SK-N-SH (cell line): Measurements from ENCODE around the gene FAF2. TPM values are rescaled to one million over a fixed set of nuclear protein-coding genes. Genes with fewer than 3 reads are reported as not detected.

Experiments
- CTCF ChIA-PET: fragments of 300-600, 350-600 bp; formaldehyde crosslinking; extraction: SDS; loops from one replicate; lab custom pipeline; 2021; lab: Yijun Ruan, JAX
- POLR2A ChIA-PET: fragments of 350-600 bp; sonication (Branson Sonifier 250); formaldehyde crosslinking; extraction: SDS; loops from one replicate; lab custom pipeline; 2020; ENCODE audit warnings: antibody characterized with exemption, inconsistent platforms; lab: Yijun Ruan, JAX
- DNase-seq: peaks from one replicate; pipeline ENCODE4 v3.0.0; 2012
- H2AFZ ChIP-seq: fragments of 200-600 bp; sonication (generic); 2 replicates; pipeline ENCODE4 v1.8.1; 2016; ENCODE audit warnings: antibody characterized with exemption, mild to moderate bottlenecking, low read depth
- H3F3A ChIP-seq: fragments of 200-600 bp; sonication (generic); replicated peaks from 2 replicates; pipeline ENCODE3; 2016; ENCODE audit warnings: antibody characterized with exemption, mild to moderate bottlenecking; ENCODE audit not compliant: insufficient read depth
- H3K27ac ChIP-seq, 2 experiments: fragments of 200-500 bp in 1 of 2; fragments of 200-600 bp in 1 of 2; sonication (Bioruptor generic) in 1 of 2; sonication (generic), shearing (Covaris generic) in 1 of 2; 2 replicates each; pipeline versions ENCODE4 v1.5.1 to v1.6.1; 2014 to 2016; ENCODE audit warnings: low read depth in 2 of 2, inconsistent platforms in 1 of 2, low read length in 1 of 2, mild to moderate bottlenecking in 1 of 2, mixed read lengths in 1 of 2
- H3K27me3 ChIP-seq: fragments of 200-600 bp; sonication (generic), shearing (Covaris generic); 2 replicates; pipeline ENCODE4 v1.6.1; 2016; ENCODE audit warnings: mixed run types; ENCODE audit not compliant: insufficient read depth
- H3K36me3 ChIP-seq, 2 experiments: fragments of 200-500 bp in 1 of 2; fragments of 200-600 bp in 1 of 2; sonication (Bioruptor generic) in 1 of 2; sonication (generic) in 1 of 2; replicated peaks in 1 of 2; 2 replicates each; pipeline versions ENCODE3 to v1.5.1; 2014 to 2016; ENCODE audit warnings: low read length in 1 of 2, mild to moderate bottlenecking in 1 of 2; ENCODE audit not compliant: insufficient read depth in 2 of 2, control insufficient read depth in 1 of 2
- H3K4me1 ChIP-seq, 2 experiments: fragments of 200-500 bp in 1 of 2; fragments of 200-600 bp in 1 of 2; sonication (Bioruptor generic) in 1 of 2; sonication (generic), shearing (Covaris generic) in 1 of 2; 2 replicates each; pipeline versions ENCODE4 v1.5.1 to v1.6.1; 2014 to 2016; ENCODE audit warnings: low read depth in 1 of 2, low read length in 1 of 2, mixed run types in 1 of 2; ENCODE audit not compliant: insufficient read depth in 2 of 2, control insufficient read depth in 1 of 2
- H3K4me2 ChIP-seq: fragments of 200-600 bp; sonication (generic), shearing (Covaris generic); 2 replicates; pipeline ENCODE4 v1.6.1; 2017; ENCODE audit warnings: mixed run types
- H3K4me3 ChIP-seq, 2 experiments: fragments of 200-500 bp in 1 of 2; fragments of 200-600 bp in 1 of 2; sonication (Bioruptor generic) in 1 of 2; sonication (generic), shearing (Covaris generic) in 1 of 2; 2 replicates each; pipeline versions ENCODE4 v1.5.1 to v1.8.1; 2014 to 2016; ENCODE audit warnings: low read depth in 2 of 2, inconsistent platforms in 1 of 2, low read length in 1 of 2, mild to moderate bottlenecking in 1 of 2, mixed read lengths in 1 of 2, moderate library complexity in 1 of 2
- H3K79me2 ChIP-seq: fragments of 200-600 bp; sonication (generic); 2 replicates; pipeline ENCODE4 v1.8.1; 2017; ENCODE audit warnings: mild to moderate bottlenecking; ENCODE audit not compliant: insufficient read depth
- H3K9ac ChIP-seq: fragments of 200-600 bp; sonication (generic); 2 replicates; pipeline ENCODE4 v1.6.1; 2017; ENCODE audit warnings: mixed run types
- H3K9me2 ChIP-seq: fragments of 200-600 bp; sonication (generic); 2 replicates; pipeline ENCODE4 v1.6.1; 2017; ENCODE audit warnings: mixed run types
- H3K9me3 ChIP-seq: fragments of 200-600 bp; sonication (generic); 2 replicates; pipeline ENCODE4 v1.6.1; 2017; ENCODE audit warnings: mixed run types, mild to moderate bottlenecking, moderate library complexity
- H4K20me1 ChIP-seq: fragments of 200-600 bp; sonication (generic); 2 replicates; pipeline ENCODE4 v1.6.1; 2017; ENCODE audit warnings: mild to moderate bottlenecking, mixed run types; ENCODE audit not compliant: insufficient read depth
- CHD2 ChIP-seq: fragments of 150-350 bp; IDR thresholded peaks from 2 replicates; pipeline ENCODE4 v1.6.1; 2018; ENCODE audit warnings: low read length; ENCODE audit not compliant: partially characterized antibody
- EP300 ChIP-seq, 2 experiments: IDR thresholded peaks; 2 replicates each; pipeline versions ENCODE4 v1.4.0 to v1.6.1; 2012; ENCODE audit warnings: borderline replicate concordance in 1 of 2, low read depth in 1 of 2, low read length in 1 of 2
- EZH2phosphoT487 ChIP-seq: fragments of 200-600 bp; sonication (generic); IDR thresholded peaks from 2 replicates; pipeline ENCODE4 v1.6.1; 2017; ENCODE audit warnings: low read depth, mixed run types, mild to moderate bottlenecking, antibody characterized with exemption, moderate library complexity, borderline replicate concordance
- FOSL2 ChIP-seq: IDR thresholded peaks from 2 replicates; pipeline ENCODE4 v1.4.0; 2012; ENCODE audit warnings: low read depth, mild to moderate bottlenecking, moderate library complexity, borderline replicate concordance
- GATA2 ChIP-seq: sonication (generic); formaldehyde crosslinking; IDR thresholded peaks from 2 replicates; pipeline ENCODE4 v1.5.0; 2020; ENCODE audit warnings: mild to moderate bottlenecking, missing genetic modification reagents
- MAX ChIP-seq: IDR thresholded peaks from 2 replicates; pipeline ENCODE4 v1.4.0; 2012; ENCODE audit warnings: low read depth
- MEF2A ChIP-seq: IDR thresholded peaks from 2 replicates; pipeline ENCODE4 v1.4.0; 2012; ENCODE audit warnings: low read depth, borderline replicate concordance
- NRF1 ChIP-seq: IDR thresholded peaks from 2 replicates; pipeline ENCODE4 v1.6.1; 2012; ENCODE audit warnings: low read depth, mild to moderate bottlenecking, low read length
- POLR2AphosphoS5 ChIP-seq: IDR thresholded peaks from 2 replicates; pipeline ENCODE4 v1.6.1; 2012; ENCODE audit warnings: low read depth, low read length
- RAD21 ChIP-seq: IDR thresholded peaks from 2 replicates; pipeline ENCODE4 v1.6.1; 2012; ENCODE audit warnings: mild to moderate bottlenecking, low read length
- RFX5 ChIP-seq: IDR thresholded peaks from 2 replicates; pipeline ENCODE4 v1.6.1; 2012; ENCODE audit warnings: mild to moderate bottlenecking, improper control_type of control experiment, low read length
- RXRA ChIP-seq: IDR thresholded peaks from 2 replicates; pipeline ENCODE4 v1.4.0; 2012; ENCODE audit warnings: low read depth, mild to moderate bottlenecking, borderline replicate concordance
- SMC3 ChIP-seq: IDR thresholded peaks from 2 replicates; pipeline ENCODE4 v1.6.1; 2012; ENCODE audit warnings: low read depth, low read length, improper control_type of control experiment
- TCF12 ChIP-seq: IDR thresholded peaks from 2 replicates; pipeline ENCODE4 v1.4.0; 2012
- TEAD4 ChIP-seq: IDR thresholded peaks from 2 replicates; pipeline ENCODE4 v1.4.0; 2012; ENCODE audit warnings: mild to moderate bottlenecking, borderline replicate concordance; ENCODE audit not compliant: insufficient read depth
- WGBS: methylation state at CpG from one replicate; pipeline ENCODE4 v1.1.6; 2017; ENCODE audit warnings: low lambda C conversion rate; 5-methylcytosine and 5-hydroxymethylcytosine counted together
- polyA plus RNA-seq, 3 experiments: library from polyadenylated mRNA; depleted of rRNA; stranded (reverse); fragments of >200 nt; gene quantifications; 2 replicates each; pipeline ENCODE4 v1.2.3, GENCODE V29; 2012
- TF ChIP-seq, protein P1 (sequence below): fragments of 150-350 bp; IDR thresholded peaks from 2 replicates; pipeline ENCODE4 v1.6.1; 2016; ENCODE audit warnings: mild to moderate bottlenecking, low read depth, low read length
- TF ChIP-seq, protein P2 (sequence below): IDR thresholded peaks from 2 replicates; pipeline ENCODE4; 2012
- TF ChIP-seq, protein P3 (sequence below): fragments of 200-600 bp; sonication (generic); IDR thresholded peaks from 2 replicates; pipeline ENCODE4 v1.6.1; 2017; ENCODE audit warnings: antibody characterized with exemption, mild to moderate bottlenecking, moderate library complexity

FAF2 gene
- polyA plus RNA-seq, 1 of the 3 experiments (the other 2 are of a cell fraction), result 25.5 TPM

- POLR2A ChIA-PET, result no interaction called here
- Histone ChIP-seq H3K4me3 (no peak overlapping the region), H3K9ac (no peak overlapping the region)
- TF ChIP-seq, protein P1, sequence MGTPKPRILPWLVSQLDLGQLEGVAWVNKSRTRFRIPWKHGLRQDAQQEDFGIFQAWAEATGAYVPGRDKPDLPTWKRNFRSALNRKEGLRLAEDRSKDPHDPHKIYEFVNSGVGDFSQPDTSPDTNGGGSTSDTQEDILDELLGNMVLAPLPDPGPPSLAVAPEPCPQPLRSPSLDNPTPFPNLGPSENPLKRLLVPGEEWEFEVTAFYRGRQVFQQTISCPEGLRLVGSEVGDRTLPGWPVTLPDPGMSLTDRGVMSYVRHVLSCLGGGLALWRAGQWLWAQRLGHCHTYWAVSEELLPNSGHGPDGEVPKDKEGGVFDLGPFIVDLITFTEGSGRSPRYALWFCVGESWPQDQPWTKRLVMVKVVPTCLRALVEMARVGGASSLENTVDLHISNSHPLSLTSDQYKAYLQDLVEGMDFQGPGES, result no peak
- TF ChIP-seq GATA2 (CRISPR knock-in tag) (no peak), RAD21 (no peak), NRF1 (no peak), RFX5 (no peak), POLR2AphosphoS5 (no peak), TCF12 (no peak), TEAD4 (no peak), CHD2 (no peak)
- TF ChIP-seq, all 33 proteins: peak for 0
- Histone ChIP-seq H3K4me2 (no peak overlapping the region), H3K27me3 (no peaks in the 10 kb centered on the region), H3K27ac (no peak overlapping the region), H3K79me2 (no peaks in the 10 kb centered on the region), H3F3A (no peaks in the 10 kb centered on the region), H2AFZ (no peak overlapping the region), H3K9me2 (no peaks in the 10 kb centered on the region), H4K20me1 (no peaks in the 10 kb centered on the region), H3K36me3 (no peaks in the 10 kb centered on the region), H3K4me1 (peaks cover 10 to 14% of the 10 kb centered on the region in 2 experiments; a peak in 2 of 4 replicates), H3K9me3 (no peaks in the 10 kb centered on the region)
- DNase-seq, result no peak
- 93% methylated on average over 6 of the region's 6 CpGs for WGBS
- CTCF ChIA-PET, result no interaction called here
Observed at GRCh38 chr5:176545388-176545736, 97.2 kb downstream of the FAF2 start.

GRCh38 chr5:176545737-176546509, 97.7 kb downstream of the FAF2 start:
- Histone ChIP-seq H3F3A (no peaks in the 10 kb centered on the region), H3K27ac (no peak overlapping the region), H3K4me3 (no peak overlapping the region), H4K20me1 (no peaks in the 10 kb centered on the region), H3K79me2 (no peaks in the 10 kb centered on the region), H3K4me1 (peaks cover 10 to 14% of the 10 kb centered on the region in 2 experiments; a peak in 2 of 4 replicates), H3K4me2 (no peak overlapping the region), H3K27me3 (no peaks in the 10 kb centered on the region), H3K9me3 (no peaks in the 10 kb centered on the region), H3K36me3 (no peaks in the 10 kb centered on the region), H3K9me2 (no peaks in the 10 kb centered on the region), H2AFZ (no peak overlapping the region), H3K9ac (no peak overlapping the region)
- TF ChIP-seq RXRA, result no peak
- no peak for TF ChIP-seq EZH2phosphoT487
- no peak for TF ChIP-seq NRF1
- TF ChIP-seq MEF2A, result no peak
- TF ChIP-seq, protein P2, sequence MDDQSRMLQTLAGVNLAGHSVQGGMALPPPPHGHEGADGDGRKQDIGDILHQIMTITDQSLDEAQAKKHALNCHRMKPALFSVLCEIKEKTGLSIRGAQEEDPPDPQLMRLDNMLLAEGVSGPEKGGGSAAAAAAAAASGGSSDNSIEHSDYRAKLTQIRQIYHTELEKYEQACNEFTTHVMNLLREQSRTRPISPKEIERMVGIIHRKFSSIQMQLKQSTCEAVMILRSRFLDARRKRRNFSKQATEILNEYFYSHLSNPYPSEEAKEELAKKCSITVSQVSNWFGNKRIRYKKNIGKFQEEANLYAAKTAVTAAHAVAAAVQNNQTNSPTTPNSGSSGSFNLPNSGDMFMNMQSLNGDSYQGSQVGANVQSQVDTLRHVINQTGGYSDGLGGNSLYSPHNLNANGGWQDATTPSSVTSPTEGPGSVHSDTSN, result no peak
- no peak for TF ChIP-seq FOSL2
- TF ChIP-seq MAX, result no peak
- TF ChIP-seq, protein P1, result no peak
- TF ChIP-seq, protein P3, sequence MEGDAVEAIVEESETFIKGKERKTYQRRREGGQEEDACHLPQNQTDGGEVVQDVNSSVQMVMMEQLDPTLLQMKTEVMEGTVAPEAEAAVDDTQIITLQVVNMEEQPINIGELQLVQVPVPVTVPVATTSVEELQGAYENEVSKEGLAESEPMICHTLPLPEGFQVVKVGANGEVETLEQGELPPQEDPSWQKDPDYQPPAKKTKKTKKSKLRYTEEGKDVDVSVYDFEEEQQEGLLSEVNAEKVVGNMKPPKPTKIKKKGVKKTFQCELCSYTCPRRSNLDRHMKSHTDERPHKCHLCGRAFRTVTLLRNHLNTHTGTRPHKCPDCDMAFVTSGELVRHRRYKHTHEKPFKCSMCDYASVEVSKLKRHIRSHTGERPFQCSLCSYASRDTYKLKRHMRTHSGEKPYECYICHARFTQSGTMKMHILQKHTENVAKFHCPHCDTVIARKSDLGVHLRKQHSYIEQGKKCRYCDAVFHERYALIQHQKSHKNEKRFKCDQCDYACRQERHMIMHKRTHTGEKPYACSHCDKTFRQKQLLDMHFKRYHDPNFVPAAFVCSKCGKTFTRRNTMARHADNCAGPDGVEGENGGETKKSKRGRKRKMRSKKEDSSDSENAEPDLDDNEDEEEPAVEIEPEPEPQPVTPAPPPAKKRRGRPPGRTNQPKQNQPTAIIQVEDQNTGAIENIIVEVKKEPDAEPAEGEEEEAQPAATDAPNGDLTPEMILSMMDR, result no peak
- TF ChIP-seq TCF12, result no peak
- no peak for TF ChIP-seq EP300 (IDR thresholded peaks at IDR 0.05; ENCODE audit: borderline replicate concordance in 1 of 2, low read depth in 1 of 2, low read length in 1 of 2)
- no peak for TF ChIP-seq SMC3
- 62% methylated on average over 10 of the region's 13 CpGs for WGBS
- ChIA-PET CTCF (no interaction called here), POLR2A (interaction anchor here (1.8 kb wide), 1 partner anchor 9 kb away, joined by 10 read pairs; the partner anchor contains the start of gene RNF44)
- DNase-seq, result no peak
